SK-N-SH (cell line): ENCODE measurements around the gene PLPP2.

ENCODE experiments used
- EZH2phosphoT487 ChIP-seq: fragments of 200-600 bp; sonication (generic); IDR thresholded peaks from 2 replicates; pipeline ENCODE4 v1.6.1; 2017; ENCODE audit warnings: low read depth, mixed run types, mild to moderate bottlenecking, antibody characterized with exemption, moderate library complexity, borderline replicate concordance
- JUND ChIP-seq: IDR thresholded peaks from 2 replicates; pipeline ENCODE4 v1.4.0; 2012
- SIN3A ChIP-seq: IDR thresholded peaks from 2 replicates; pipeline ENCODE4 v1.6.1; 2012; ENCODE audit warnings: low read depth, mild to moderate bottlenecking, low read length, moderate library complexity, borderline replicate concordance
- TCF12 ChIP-seq: IDR thresholded peaks from 2 replicates; pipeline ENCODE4 v1.4.0; 2012
- TF ChIP-seq, protein P1 (sequence below): fragments of 200-600 bp; sonication (generic); IDR thresholded peaks from 2 replicates; pipeline ENCODE4 v1.6.1; 2017; ENCODE audit warnings: antibody characterized with exemption, mild to moderate bottlenecking, moderate library complexity
- TF ChIP-seq, protein P2 (sequence below): IDR thresholded peaks from 2 replicates; pipeline ENCODE4 v1.4.0; 2012; ENCODE audit warnings: low read depth

DNA sequence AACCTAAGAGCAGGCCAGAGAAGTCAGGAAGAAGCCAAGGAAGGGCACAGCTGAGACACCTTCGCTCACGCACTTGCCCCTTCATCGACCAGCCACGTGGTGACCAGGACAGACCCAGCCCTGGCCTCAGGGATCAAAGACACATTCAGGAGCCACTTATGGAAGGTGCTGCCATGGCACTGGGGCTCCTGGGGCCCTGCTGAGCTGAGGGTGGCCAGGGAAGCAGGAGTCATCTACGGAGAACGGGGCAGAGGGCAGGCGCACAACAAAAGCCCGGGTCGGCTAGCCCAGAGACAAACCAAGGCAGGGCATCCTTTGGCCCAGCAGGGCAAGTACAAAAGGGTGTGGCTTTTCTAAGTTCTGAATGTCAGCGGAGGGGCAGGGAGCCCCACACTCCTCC, 2.3 kb downstream of the PLPP2 start:
- TF ChIP-seq JUND (no peak), SIN3A (no peak), EZH2phosphoT487 (no peak), TCF12 (no peak)
- TF ChIP-seq, protein P1, sequence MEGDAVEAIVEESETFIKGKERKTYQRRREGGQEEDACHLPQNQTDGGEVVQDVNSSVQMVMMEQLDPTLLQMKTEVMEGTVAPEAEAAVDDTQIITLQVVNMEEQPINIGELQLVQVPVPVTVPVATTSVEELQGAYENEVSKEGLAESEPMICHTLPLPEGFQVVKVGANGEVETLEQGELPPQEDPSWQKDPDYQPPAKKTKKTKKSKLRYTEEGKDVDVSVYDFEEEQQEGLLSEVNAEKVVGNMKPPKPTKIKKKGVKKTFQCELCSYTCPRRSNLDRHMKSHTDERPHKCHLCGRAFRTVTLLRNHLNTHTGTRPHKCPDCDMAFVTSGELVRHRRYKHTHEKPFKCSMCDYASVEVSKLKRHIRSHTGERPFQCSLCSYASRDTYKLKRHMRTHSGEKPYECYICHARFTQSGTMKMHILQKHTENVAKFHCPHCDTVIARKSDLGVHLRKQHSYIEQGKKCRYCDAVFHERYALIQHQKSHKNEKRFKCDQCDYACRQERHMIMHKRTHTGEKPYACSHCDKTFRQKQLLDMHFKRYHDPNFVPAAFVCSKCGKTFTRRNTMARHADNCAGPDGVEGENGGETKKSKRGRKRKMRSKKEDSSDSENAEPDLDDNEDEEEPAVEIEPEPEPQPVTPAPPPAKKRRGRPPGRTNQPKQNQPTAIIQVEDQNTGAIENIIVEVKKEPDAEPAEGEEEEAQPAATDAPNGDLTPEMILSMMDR, result no peak
- TF ChIP-seq, protein P2, sequence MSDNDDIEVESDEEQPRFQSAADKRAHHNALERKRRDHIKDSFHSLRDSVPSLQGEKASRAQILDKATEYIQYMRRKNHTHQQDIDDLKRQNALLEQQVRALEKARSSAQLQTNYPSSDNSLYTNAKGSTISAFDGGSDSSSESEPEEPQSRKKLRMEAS, result no peak
